ENCODE results near the gene VGF.

GRCh38 chr7:101201695-101202602 lies 36.6 kb upstream of the VGF start:
- TF ChIP-seq CTCF (conservative IDR thresholded peaks at IDR 0.05; ENCODE audit: low read depth, low read length) (no peak), EZH2 (IDR thresholded peaks at IDR 0.05; ENCODE audit: borderline replicate concordance, low read depth, low read length, poor library complexity, severe bottlenecking) (no peak)

Data from A673 (cell line).